Keratinocyte (primary cell): ENCODE measurements around the gene GDPD4.

Experiments
- EZH2 ChIP-seq: IDR thresholded peaks from one replicate; pipeline ENCODE4 v1.6.1; 2012; ENCODE audit warnings: inconsistent platforms, mild to moderate bottlenecking, low read length, moderate library complexity
- TF ChIP-seq, protein P1 (sequence below), 3 experiments: IDR thresholded peaks in 1 of 3; conservative IDR thresholded peaks in 1 of 3; optimal IDR thresholded peaks in 1 of 3; 2 replicates in 2 of 3; 3 replicates in 1 of 3; pipeline versions ENCODE3 to v1.5.1; 2011; ENCODE audit warnings: low read length in 3 of 3, mild to moderate bottlenecking in 3 of 3, moderate library complexity in 2 of 3, control low read depth in 1 of 3, inconsistent platforms in 1 of 3; ENCODE audit not compliant: insufficient read depth in 2 of 3; ENCODE audit errors: extremely low read depth in 1 of 3

DNA sequence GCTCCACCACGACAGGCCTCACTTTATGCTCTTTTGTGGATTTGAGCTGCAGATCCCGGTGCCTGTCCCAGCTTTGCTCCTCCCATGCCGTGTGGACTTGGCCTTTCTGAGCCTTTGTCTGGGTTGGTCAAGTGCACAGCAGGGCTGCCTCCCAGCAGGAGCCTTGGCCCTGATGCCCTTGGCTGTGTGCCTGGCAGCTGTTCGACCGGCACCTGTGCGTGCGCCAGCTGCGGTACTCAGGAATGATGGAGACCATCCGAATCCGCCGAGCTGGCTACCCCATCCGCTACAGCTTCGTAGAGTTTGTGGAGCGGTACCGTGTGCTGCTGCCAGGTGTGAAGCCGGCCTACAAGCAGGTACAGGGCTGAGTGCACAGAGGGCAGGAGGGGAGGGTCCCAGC lies 126.9 kb downstream of the GDPD4 start:
- TF ChIP-seq, protein P1, sequence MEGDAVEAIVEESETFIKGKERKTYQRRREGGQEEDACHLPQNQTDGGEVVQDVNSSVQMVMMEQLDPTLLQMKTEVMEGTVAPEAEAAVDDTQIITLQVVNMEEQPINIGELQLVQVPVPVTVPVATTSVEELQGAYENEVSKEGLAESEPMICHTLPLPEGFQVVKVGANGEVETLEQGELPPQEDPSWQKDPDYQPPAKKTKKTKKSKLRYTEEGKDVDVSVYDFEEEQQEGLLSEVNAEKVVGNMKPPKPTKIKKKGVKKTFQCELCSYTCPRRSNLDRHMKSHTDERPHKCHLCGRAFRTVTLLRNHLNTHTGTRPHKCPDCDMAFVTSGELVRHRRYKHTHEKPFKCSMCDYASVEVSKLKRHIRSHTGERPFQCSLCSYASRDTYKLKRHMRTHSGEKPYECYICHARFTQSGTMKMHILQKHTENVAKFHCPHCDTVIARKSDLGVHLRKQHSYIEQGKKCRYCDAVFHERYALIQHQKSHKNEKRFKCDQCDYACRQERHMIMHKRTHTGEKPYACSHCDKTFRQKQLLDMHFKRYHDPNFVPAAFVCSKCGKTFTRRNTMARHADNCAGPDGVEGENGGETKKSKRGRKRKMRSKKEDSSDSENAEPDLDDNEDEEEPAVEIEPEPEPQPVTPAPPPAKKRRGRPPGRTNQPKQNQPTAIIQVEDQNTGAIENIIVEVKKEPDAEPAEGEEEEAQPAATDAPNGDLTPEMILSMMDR (optimal IDR thresholded peaks at IDR 0.05 in 1 of 3, IDR thresholded peaks at IDR 0.05 in 1 of 3, conservative IDR thresholded peaks at IDR 0.05 in 1 of 3; ENCODE audit: extremely low read depth in 1 of 3, insufficient read depth in 2 of 3, low read length in 3 of 3) = no peak
- TF ChIP-seq EZH2 = no peak
